H1 (cell line): Measurements from ENCODE around the gene ARHGAP23. TPM values are rescaled to one million over a fixed set of nuclear protein-coding genes. Genes with fewer than 3 reads are reported as not detected.

Source experiments
- CHD7 ChIP-seq: fragments of 300-600 bp; sonication (generic); IDR thresholded peaks from 2 replicates; pipeline ENCODE4 v1.7.1; 2012; ENCODE audit warnings: low read length, moderate library complexity, mild to moderate bottlenecking, inconsistent platforms; ENCODE audit not compliant: insufficient replicate concordance
- CTBP2 ChIP-seq: IDR thresholded peaks from 2 replicates; pipeline ENCODE4 v1.7.0; 2011; ENCODE audit warnings: borderline replicate concordance, mild to moderate bottlenecking, moderate library complexity, mixed read lengths, low read length; ENCODE audit not compliant: insufficient read depth, insufficient read length
- CTCF ChIP-seq, 3 experiments: IDR thresholded peaks; 1 replicate in 2 of 3; 2 replicates in 1 of 3; pipeline versions ENCODE4 v1.5.1 to v1.6.1; 2011; ENCODE audit warnings: low read length in 3 of 3, mild to moderate bottlenecking in 3 of 3, inconsistent platforms in 2 of 3, low read depth in 1 of 3, moderate library complexity in 1 of 3; ENCODE audit not compliant: insufficient read depth in 1 of 3; ENCODE audit errors: control extremely low read depth in 1 of 3
- EGR1 ChIP-seq: IDR thresholded peaks from 2 replicates; pipeline ENCODE4 v1.6.1; 2011; ENCODE audit warnings: low read depth, low read length, borderline replicate concordance
- HDAC6 ChIP-seq: IDR thresholded peaks from one replicate; pipeline ENCODE4 v1.7.1; 2012; ENCODE audit warnings: low read depth, mild to moderate bottlenecking, inconsistent platforms, low read length, moderate library complexity
- MAFK ChIP-seq: IDR thresholded peaks from 2 replicates; pipeline ENCODE4 v1.6.1; 2012; ENCODE audit warnings: low read depth, mild to moderate bottlenecking, improper control_type of control experiment, low read length
- RBBP5 ChIP-seq: IDR thresholded peaks from 2 replicates; pipeline ENCODE4 v1.7.1; 2012; ENCODE audit warnings: low read depth, mild to moderate bottlenecking, inconsistent platforms, low read length, moderate library complexity, borderline replicate concordance
- YY1 ChIP-seq: IDR thresholded peaks from 2 replicates; pipeline ENCODE4 v1.6.1; 2011; ENCODE audit warnings: low read depth, mild to moderate bottlenecking, low read length
- polyA plus RNA-seq, 7 experiments: library from polyadenylated mRNA; depleted of rRNA in 3 of 7; stranded (reverse) in 5 of 7; unstranded in 2 of 7; fragments of >200 nt in 5 of 7; fragments of 200-250 nt in 2 of 7; gene quantifications; 1 replicate in 5 of 7; 2 replicates in 1 of 7; 4 replicates in 1 of 7; pipeline versions ENCODE4 v1.2.1 to v1.2.3, GENCODE V29; 2011 to 2013; ENCODE audit warnings: missing spikeins in 2 of 7, mixed read lengths in 2 of 7
- total RNA-seq: library from RNA; stranded (reverse); fragmentation: NEBNext Ultra II Directional; extraction: Animal tissue kit (Norgen Biotek cat#: 25700); gene quantifications from 2 replicates; pipeline ENCODE4 v1.2.1, GENCODE V29; 2021

ARHGAP23 gene
- total and polyA plus RNA-seq, 2 of the 8 experiments (the other 6 are each of a cell fraction or from before 2014, with no cell fraction given): 16.3 to 107 TPM

DNA sequence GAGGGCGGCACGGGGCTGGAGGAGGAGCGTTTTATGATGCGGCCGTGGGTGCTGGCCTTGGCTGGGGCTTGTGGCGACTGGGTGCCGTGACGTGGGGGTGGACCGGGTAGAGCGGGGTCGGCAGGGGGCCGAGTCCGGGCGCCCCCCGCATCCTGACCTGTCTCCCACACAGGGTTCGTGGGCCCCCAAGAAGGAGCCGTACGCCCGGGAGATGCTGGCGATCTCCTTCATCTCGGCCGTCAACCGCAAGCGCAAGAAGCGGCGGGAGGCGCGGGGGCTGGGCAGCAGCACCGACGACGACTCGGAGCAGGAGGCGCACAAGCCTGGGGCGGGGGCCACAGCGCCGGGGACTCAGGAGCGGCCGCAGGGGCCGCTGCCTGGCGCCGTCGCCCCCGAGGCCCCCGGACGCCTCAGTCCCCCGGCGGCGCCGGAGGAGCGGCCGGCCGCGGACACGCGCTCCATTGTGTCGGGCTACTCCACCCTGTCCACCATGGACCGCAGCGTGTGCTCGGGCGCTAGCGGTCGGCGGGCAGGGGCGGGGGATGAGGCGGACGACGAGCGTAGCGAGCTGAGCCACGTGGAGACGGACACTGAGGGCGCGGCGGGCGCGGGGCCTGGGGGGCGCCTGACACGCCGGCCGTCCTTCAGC lies 81.6 kb downstream of the ARHGAP23 start (continued):
- TF ChIP-seq CHD7 (no peak), HDAC6 (no peak), MAFK (no peak), EGR1 (no peak), YY1 (no peak), RBBP5 (peak; percentile 21; the same call in 1 of the 2 replicates), CTBP2 (no peak), CTCF (IDR thresholded peaks at IDR 0.05; ENCODE audit: control extremely low read depth in 1 of 3, insufficient read depth in 1 of 3, low read depth in 1 of 3, low read length in 3 of 3) (no peak)
